OCI-LY1 (cell line): ENCODE measurements around the gene PCDH18.

Source experiments
- CTCF ChIP-seq: fragments of 200-600 bp; sonication (generic), shearing (Covaris generic); IDR thresholded peaks from 2 replicates; pipeline ENCODE4 v1.5.1; 2017; ENCODE audit warnings: mild to moderate bottlenecking, antibody characterized with exemption, low read length, moderate library complexity, mixed read lengths
- EZH2 ChIP-seq: fragments of 200-600 bp; sonication (generic), shearing (Covaris generic); IDR thresholded peaks from 2 replicates; pipeline ENCODE4 v1.8.0; 2017; ENCODE audit warnings: borderline replicate concordance, mixed run types, mild to moderate bottlenecking, antibody characterized with exemption, low read length, moderate library complexity, mixed read lengths

- no peak for TF ChIP-seq CTCF
- no peak for TF ChIP-seq EZH2
These were observed 2.2 kb upstream of the PCDH18 start for GRCh38 chr4:137534516-137534915.
